Peyer's patch (tissue), 4 donors: ENCODE data around the gene ASRGL1. TPM values are rescaled to one million over a fixed set of nuclear protein-coding genes. Genes with fewer than 3 reads are reported as not detected.
A peak's percentile ranks its signal among the peaks of the same experiment; 100 is the strongest.
"Not testable (repeated sequence)": the region's sequence is repeated elsewhere in the genome, so short reads cannot be mapped to it uniquely, and the experiment has no call there.

Experiments used
- DNase-seq, 3 donors: peaks; one replicate each; pipeline ENCODE4 v3.0.0-alpha.2; 2017 to 2019
- H3K27ac ChIP-seq, 4 donors: fragments of 200-600 bp; sonication (generic); one replicate each; pipeline ENCODE4 v1.5.1; 2016 to 2019
- H3K27me3 ChIP-seq, 2 donors: fragments of 200-600 bp; sonication (generic); one replicate each; pipeline ENCODE4 v1.5.1; 2019
- H3K36me3 ChIP-seq, 3 donors: fragments of 200-600 bp; sonication (generic); one replicate each; pipeline ENCODE4 v1.5.1; 2016 to 2019
- H3K4me1 ChIP-seq, 4 donors: fragments of 200-600 bp; sonication (generic); one replicate each; pipeline ENCODE4 v1.5.1; 2016 to 2019
- H3K4me3 ChIP-seq, 4 donors: fragments of 200-600 bp; sonication (generic); 1 replicate in 3 of 4; 2 replicates in 1 of 4; pipeline ENCODE4 v1.5.1; 2016 to 2019; ENCODE audit warnings: mild to moderate bottlenecking in 1 of 4
- H3K9me3 ChIP-seq, 4 donors: fragments of 200-600 bp; sonication (generic); one replicate each; pipeline ENCODE4 v1.5.1; 2016 to 2019; ENCODE audit warnings: mild to moderate bottlenecking in 1 of 4
- CTCF ChIP-seq, 6 experiments: fragments of 450-650 bp in 4 of 6; fragments of 200-600 bp in 2 of 6; sonication (generic) in 1 of 6; IDR thresholded peaks; one replicate each; pipeline ENCODE4 v1.5.1; 2017 to 2019; ENCODE audit warnings: antibody characterized with exemption in 6 of 6, mild to moderate bottlenecking in 3 of 6, moderate library complexity in 1 of 6
- POLR2A ChIP-seq, 2 donors: fragments of 450-650 bp; IDR thresholded peaks; one replicate each; pipeline ENCODE4 v1.5.1; 2017; ENCODE audit warnings: antibody characterized with exemption in 2 of 2, mild to moderate bottlenecking in 2 of 2, moderate library complexity in 2 of 2
- total RNA-seq, 4 donors: library from RNA; depleted of rRNA; stranded (reverse); fragments of >200 nt; gene quantifications; one replicate each; pipeline ENCODE4 v1.1.0, GENCODE V29; 2016

Gene ASRGL1
- total RNA-seq, 4 donors from 2014 or later, result 26.0 to 57.8 (median 29.8) TPM

- no peaks in the 10 kb centered on the region for H3K27me3 ChIP-seq
- H3K36me3 ChIP-seq, result no peaks in the 10 kb centered on the region
- H3K4me3 ChIP-seq, result no peak overlapping the region
- H3K4me1 ChIP-seq, result no peaks in the 10 kb centered on the region
- no peak for DNase-seq
- no peak for TF ChIP-seq POLR2A (IDR thresholded peaks at IDR 0.05)
- TF ChIP-seq CTCF (IDR thresholded peaks at IDR 0.05), result no peak
- H3K27ac ChIP-seq, result no peak overlapping the region
- peaks cover 0 to 2% (median 0%) of the 10 kb centered on the region in 4 donors for H3K9me3 ChIP-seq
These were observed 27.3 kb upstream of the ASRGL1 start for GRCh38 chr11:62309991-62310390.

GRCh38 chr11:62315431-62315830 is 21.8 kb upstream of the ASRGL1 start:
- TF ChIP-seq CTCF (IDR thresholded peaks at IDR 0.05) (no peak), POLR2A (IDR thresholded peaks at IDR 0.05) (no peak)
- Histone ChIP-seq H3K36me3 (no peaks in the 10 kb centered on the region), H3K4me1 (no peaks in the 10 kb centered on the region), H3K27me3 (no peaks in the 10 kb centered on the region), H3K4me3 (no peak overlapping the region), H3K27ac (no peak overlapping the region), H3K9me3 (no peaks in the 10 kb centered on the region)
- no peak for DNase-seq

- Histone ChIP-seq H3K9me3 (no peaks in the 10 kb centered on the region), H3K27ac (peak overlapping the region in 2 of 4 donors; percentile 36 to 64), H3K36me3 (no peaks in the 10 kb centered on the region), H3K4me1 (no peaks in the 10 kb centered on the region), H3K4me3 (no peak overlapping the region), H3K27me3 (no peaks in the 10 kb centered on the region)
- peak in 1 of 3 donors; percentile 71 for DNase-seq
- TF ChIP-seq CTCF (IDR thresholded peaks at IDR 0.05), result no peak
- no peak for TF ChIP-seq POLR2A (IDR thresholded peaks at IDR 0.05)
These were observed 14.7 kb upstream of the ASRGL1 start for GRCh38 chr11:62322524-62322923.

GRCh38 chr11:62324731-62325556 is 12.3 kb upstream of the ASRGL1 start:
- H3K27ac ChIP-seq, result no peak overlapping the region
- H3K4me3 ChIP-seq, result no peak overlapping the region
- H3K9me3 ChIP-seq, result no peaks in the 10 kb centered on the region
- no peaks in the 10 kb centered on the region for H3K4me1 ChIP-seq
- TF ChIP-seq POLR2A (IDR thresholded peaks at IDR 0.05) (no peak), CTCF (IDR thresholded peaks at IDR 0.05) (peak in 5 of 6 experiments; percentile 8 to 48 (median 42))
- no peaks in the 10 kb centered on the region for H3K27me3 ChIP-seq
- H3K36me3 ChIP-seq, result no peaks in the 10 kb centered on the region
- DNase-seq, result peak; percentile 23 to 56 (median 55)

- not testable (repeated sequence) for H3K36me3 ChIP-seq, DNase-seq, H3K9me3 ChIP-seq, H3K27me3 ChIP-seq, H3K4me1 ChIP-seq, H3K4me3 ChIP-seq, H3K27ac ChIP-seq
These were observed 11.5 kb upstream of the ASRGL1 start for GRCh38 chr11:62325781-62326180.

GRCh38 chr11:62326719-62327118 is 10.5 kb upstream of the ASRGL1 start:
- H3K4me3 ChIP-seq, H3K9me3 ChIP-seq, H3K27me3 ChIP-seq, H3K4me1 ChIP-seq, DNase-seq, H3K36me3 ChIP-seq, H3K27ac ChIP-seq: not testable (repeated sequence)

GRCh38 chr11:62327541-62327940 is 9.7 kb upstream of the ASRGL1 start:
- not testable (repeated sequence) for H3K4me3 ChIP-seq, DNase-seq

GRCh38 chr11:62331264-62331663 is 6.0 kb upstream of the ASRGL1 start:
- H3K36me3 ChIP-seq, H3K4me3 ChIP-seq, H3K27ac ChIP-seq, H3K4me1 ChIP-seq, DNase-seq, H3K27me3 ChIP-seq, H3K9me3 ChIP-seq: not testable (repeated sequence)

More at GRCh38 chr11:62327541-62327940, 9.7 kb upstream of the ASRGL1 start:
- H3K9me3 ChIP-seq, H3K36me3 ChIP-seq, H3K4me1 ChIP-seq, H3K27ac ChIP-seq, H3K27me3 ChIP-seq: not testable (repeated sequence)
